GM19351 (cell line): ENCODE results near the gene PTPRN2.
"Not testable (repeated sequence)": the region's sequence is repeated elsewhere in the genome, so short reads cannot be mapped to it uniquely, and the experiment has no call there.

Source experiments
- ATAC-seq: cut with Tn5 transposase; IDR thresholded peaks from one replicate; pipeline ENCODE4 v1.9.1; 2021; ENCODE audit warnings: mild to moderate bottlenecking, moderate library complexity; ENCODE audit not compliant: unreplicated experiment

PTPRN2 gene

DNA sequence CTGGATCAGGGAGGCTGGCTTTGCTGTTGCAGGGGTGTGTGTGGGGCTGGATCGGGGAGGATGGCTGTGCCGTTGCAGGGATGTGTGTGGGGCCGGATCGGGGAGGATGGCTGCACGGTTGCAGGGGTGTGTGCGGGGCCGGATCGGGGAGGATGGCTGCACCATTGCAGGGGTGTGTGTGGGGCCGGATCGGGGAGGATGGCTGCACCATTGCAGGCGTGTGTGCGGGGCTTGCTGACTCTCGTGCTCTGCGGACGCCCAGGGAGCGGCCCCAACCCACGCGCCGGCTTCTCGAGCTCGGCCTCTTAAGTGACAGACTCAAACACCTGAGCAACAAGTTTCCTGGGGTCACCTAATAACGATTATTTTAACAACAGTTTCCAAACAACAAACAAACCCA is 732.6 kb downstream of the PTPRN2 start:
- ATAC-seq = no peak

DNA sequence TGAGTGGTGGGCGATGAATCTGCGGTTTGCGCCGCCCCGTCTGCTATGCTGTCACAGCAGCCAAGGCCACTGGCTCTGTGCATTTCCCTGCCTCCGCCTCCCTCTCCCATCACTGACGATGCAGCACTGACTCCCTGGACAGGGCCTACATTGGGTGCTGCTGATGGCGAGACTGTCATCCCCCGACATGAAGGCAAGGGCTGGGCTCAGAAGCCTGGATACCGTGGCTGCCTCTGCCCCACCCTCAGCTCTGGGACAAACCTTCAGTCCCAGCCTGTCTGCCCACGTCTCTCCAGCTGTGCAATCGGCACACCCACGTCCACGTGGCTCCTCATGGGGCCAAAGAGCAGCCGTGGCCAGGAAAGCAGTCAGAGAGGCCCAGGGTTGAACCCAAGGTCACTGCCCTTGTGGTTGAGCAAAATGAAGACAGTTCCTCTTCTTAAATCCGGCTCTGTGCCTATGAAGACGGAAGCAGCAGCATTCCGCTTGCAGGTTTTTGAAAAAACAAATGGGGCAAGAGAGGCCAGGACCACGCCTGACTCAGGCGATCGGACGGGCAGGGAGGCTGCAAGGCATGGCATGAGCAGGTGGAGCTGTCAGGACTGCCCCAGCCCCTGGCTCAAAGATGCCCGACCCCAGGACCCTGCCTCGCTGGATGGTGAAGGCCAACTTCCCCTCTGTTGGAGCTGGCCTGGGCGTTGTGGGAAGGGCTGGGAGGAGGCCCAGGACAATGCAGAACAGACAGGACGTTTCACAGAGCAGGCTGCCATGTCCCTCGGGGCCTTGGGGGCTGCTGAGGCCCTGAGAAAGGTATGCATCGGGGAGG is 733.3 kb downstream of the PTPRN2 start:
- no peak for ATAC-seq

DNA sequence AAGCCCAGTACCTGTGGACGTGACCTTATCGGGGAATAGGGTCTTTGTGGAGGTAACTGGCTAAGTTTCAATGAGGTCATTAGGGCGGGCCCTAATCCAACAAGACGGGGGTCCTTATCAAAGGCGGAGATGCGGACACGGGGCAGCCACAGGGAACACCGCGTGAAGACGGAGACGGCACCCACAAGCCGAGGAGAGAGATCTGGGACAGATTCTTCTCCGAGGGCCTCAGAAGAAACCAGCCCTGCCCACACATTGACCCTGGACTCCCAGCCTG is 733.9 kb downstream of the PTPRN2 start:
- no peak for ATAC-seq

DNA sequence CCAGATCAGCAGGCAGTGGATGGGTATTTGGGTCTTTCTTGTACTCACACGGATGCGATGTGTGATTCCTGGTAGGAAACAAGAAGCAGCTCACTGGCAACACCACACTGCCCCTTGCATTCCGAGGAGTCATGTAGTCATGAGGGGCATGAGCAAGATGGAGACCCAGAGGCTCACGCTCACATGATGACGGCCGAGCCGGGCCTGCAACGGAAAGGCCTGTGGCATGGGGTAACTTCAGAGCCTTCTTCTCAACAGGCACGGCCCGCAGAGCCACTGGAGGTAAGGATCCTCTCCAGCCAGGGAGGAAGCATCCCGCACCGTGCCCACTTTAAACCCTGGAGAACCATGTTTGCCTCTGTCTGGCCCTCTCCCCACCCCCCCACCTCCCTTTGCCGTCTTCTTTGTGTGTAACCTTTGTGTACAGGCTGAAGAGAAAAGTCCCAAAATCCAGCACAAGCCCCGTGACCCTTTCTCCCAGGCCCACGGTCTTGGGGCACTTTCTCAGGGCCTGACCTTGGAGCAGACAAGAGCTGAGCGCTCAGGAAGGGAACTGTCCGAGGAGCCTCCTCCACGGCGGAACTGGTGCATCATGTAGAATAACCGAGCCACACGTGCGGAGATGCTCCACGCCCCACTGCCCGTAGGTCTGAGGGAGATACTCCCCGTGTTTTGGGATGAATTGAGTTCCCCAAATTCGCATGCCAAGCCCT is 734.4 kb downstream of the PTPRN2 start:
- ATAC-seq = no peak

DNA sequence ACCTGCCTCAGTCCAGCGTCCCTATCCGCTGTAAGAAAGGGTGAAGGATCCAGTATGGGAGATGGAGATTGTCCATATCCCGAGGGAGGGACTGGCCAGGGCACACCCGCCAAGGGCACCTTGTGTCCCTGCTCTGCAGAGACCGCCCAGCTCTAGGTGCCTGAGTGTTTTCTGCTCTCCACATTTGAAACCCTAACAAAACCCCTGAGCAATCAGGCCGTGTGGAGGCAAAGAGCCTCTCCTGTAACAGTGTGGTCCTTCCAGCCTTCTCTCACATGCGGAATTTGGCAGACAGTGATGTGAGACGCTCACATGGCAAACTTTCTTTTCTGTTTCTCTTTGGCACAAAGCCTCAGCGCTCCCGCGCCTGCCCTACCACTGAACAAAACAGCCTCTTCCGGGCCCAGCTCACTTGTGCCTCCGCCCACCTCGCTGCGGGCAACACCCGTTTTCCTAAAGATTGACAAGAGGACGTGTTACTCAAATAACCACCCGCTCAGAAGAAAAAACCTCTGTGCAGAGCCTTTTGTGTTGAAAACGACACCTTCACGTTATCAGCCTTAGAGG is 736.0 kb downstream of the PTPRN2 start:
- ATAC-seq = no peak

DNA sequence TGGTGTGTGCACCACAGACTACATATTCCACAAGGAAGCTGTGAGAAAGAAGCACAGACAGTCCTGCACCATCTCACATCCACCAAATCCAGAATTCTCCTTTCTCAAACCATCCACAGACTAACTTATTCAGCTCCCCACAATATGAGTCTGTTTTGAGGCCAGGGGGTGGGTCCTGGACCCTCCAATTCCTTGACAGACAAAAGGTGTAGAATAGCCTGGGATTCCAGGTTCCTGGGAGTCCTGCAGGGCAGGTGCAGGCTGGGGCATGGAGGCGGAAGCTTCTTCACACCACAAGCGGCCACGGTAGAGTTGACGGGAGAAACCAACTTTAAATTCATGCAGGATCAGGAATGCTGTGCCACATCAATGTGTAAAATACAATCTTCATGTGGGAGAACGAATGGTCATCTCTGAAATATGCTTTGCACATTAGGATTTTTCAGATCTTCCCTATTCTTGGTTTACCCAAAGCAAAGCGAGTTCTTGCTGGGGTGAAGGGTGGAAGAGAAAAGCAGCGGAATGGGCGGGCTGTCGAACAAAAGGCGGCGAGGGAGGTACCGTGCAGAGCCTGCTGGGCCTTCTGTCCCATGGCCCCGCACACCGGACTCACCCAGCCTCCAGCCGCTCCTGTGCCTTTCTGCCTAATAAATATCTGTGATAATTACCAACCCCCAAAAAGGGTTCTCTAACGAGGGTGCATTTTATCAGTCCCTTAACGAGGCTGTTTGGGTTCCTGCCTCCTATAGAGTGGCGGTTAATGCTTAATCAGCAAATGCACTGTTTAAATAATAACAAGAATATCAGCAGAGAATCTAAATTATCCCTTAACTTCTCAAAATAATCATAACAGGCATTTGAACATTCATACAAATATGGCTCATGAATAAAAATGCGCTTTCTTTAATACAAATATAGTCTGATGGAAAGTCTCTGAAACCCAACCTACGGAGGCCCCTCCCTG is 736.9 kb downstream of the PTPRN2 start:
- no peak for ATAC-seq

DNA sequence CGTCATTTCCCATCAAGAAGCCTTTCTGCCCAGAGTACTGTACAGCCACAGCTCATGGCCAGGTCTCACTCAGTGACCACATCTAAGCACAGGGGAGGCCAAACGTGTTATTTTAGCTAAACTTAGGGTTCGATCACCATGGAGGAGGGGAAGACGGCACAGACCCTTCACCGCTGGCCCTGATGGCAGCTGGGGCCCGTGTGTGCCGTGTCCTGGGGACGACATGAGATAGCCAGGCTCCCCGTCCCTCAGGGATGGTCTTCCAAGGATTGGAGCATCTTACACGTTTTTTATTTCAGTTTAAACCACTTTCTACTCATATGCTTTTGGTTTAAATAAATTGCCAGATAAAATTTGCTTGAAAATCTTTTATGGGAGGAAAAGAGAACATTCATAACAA is 737.9 kb downstream of the PTPRN2 start:
- ATAC-seq = no peak

DNA sequence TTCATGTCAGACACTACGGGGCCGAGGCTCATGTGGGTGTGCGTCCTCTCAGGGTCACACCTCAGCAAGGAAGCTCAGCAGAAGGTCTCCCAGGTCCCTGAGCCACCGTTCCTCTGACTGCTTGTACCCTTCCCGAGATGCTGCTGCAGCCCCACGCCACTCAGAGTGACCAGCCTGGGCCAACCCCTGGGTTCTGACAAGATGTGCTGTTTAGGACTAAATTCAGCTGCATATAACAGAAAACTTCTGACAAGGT is 738.4 kb downstream of the PTPRN2 start:
- ATAC-seq = no peak

DNA sequence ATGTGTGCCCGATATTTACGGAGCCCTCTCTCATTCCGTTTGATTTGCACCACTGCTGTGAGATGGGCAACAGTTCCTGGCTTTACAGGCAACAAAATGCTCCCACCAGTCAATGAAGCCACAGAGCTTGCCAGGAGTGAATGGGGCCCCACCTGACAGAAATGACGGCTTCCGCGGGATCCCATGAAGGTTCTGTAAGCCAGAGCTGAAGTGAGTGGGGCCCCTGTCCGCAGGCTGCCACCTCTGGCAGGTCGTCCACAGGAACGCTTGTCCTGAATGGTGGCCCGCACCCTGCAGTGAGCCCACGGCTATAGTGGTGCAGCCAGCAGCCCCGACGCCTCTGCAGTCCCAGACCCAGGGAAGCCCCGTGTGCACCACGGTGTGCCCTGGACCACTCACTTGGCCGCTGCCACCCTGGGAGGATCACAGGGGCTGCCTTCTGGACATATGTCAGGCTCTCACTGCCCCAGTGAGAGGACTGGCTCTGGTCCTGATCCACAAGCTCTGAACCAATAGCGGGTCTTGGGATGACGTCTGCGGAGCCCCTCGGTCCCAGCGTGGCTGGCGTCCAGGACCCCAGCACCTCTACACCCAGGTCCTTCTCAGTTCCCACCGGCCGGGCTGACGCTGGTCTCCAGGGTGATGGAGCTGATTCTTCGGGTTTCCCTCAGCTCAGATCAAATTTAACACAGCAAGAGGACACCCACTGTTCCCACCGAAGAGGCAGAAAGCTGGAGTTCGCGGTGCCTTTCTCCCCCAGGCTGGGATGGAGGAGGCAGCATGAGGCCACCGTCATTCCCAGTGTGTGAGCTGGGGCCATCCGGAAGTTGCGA is 738.9 kb downstream of the PTPRN2 start:
- no peak for ATAC-seq

DNA sequence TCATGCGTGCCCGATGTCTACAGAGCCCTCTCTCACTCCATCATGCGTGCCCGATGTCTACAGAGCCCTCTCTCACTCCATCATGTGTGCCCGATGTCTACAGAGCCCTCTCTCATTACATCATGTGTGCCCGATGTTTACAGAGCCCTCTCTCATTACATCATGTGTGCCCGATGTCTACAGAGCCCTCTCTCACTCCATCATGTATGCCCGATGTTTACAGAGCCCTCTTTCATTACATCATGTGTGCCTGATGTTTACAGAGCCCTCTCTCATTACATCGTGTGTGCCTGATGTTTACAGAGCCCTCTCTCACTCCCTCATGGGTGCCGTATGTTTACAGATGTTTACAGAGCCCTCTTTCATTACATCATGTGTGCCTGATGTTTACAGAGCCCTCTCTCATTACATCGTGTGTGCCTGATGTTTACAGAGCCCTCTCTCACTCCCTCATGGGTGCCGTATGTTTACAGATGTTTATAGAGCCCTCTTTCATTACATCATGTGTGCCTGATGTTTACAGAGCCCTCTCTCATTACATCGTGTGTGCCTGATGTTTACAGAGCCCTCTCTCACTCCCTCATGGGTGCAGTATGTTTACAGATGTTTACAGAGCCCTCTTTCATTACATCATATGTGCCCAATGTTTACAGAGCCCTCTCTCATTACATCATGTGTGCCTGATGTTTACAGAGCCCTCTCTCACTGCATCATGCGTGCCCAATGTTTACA is 739.7 kb downstream of the PTPRN2 start:
- not testable (repeated sequence) for ATAC-seq

DNA sequence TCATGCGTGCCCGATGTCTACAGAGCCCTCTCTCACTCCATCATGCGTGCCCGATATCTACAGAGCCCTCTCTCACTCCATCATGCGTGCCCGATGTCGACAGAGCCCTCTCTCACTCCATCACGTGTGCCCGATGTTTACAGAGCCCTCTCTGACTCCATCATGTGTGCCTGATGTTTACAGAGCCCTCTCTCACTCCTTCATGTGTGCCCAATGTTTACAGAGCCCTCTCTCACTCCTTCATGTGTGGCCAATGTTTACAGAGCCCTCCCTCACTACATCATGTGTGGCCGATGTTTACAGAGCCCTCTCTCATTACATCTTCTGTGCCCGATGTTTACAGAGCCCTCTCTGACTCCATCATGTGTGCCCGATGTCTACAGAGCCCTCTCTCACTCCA is 740.9 kb downstream of the PTPRN2 start:
- ATAC-seq = not testable (repeated sequence)

DNA sequence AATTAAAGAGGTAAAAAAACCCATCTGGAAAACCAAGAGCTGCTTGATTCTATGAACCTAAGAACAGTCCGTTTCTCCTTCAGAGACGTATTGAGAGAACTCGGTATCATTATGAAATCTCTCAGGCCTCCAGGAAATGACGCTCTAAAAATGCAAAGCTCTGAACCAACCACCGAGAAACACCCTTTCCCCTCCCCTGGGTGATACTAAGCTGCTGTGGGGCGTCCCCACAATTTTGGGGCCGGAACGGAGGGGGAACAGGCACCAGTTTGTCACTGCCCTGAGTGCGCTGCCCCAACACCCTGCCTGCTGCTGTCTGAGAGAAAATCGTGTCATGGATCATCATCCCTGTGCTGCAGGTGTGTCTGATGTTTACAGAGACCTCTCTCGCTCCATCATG is 741.4 kb downstream of the PTPRN2 start:
- ATAC-seq = no peak

DNA sequence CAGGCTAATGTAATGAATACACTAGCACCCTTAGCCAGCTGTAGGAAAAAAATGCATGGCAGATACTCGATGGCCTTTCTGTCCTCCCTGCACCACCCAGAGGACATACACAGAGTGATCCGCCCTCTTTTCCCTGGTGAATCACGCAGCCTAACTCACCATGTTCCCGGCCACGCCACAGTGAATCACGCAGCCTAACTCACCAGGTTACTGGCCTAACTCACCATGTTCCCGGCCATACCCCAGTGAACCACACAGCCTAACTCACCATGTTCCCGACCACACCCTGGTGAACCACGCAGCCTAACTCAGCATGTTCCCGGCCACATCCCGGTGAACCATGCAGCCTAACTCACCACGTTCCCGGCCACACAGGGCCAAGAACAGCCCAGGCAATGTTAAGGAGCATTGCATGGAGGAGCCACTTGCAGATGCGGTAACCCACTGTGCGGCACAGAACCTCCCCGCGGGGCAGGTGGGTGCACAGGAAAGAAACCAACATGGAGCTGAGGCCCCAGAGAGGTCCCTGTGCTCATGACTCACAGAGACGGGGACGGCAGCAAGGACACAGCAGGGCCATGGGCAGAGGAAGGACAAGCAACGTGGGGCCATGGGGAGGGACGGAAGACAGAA is 742.3 kb downstream of the PTPRN2 start:
- no peak for ATAC-seq

DNA sequence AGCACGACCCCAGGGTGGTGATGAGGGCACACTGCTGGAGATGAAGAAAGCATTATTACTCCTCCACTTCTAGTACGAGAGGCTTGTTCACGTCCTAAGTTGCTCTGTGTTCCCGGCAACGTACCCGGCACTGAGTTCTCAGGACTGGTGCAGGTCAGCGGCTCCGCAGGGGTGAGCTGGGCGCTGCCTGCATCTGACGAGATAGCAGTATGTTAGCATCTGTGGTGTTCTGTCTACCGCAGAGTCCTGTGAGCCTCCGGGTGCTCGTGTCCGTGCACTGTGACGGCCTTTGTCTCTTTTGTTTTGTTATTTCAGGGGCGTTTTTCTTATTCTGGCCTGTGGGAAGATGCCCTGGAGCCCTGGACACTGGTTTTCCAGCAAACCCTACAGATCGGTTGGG is 743.0 kb downstream of the PTPRN2 start:
- no peak for ATAC-seq

DNA sequence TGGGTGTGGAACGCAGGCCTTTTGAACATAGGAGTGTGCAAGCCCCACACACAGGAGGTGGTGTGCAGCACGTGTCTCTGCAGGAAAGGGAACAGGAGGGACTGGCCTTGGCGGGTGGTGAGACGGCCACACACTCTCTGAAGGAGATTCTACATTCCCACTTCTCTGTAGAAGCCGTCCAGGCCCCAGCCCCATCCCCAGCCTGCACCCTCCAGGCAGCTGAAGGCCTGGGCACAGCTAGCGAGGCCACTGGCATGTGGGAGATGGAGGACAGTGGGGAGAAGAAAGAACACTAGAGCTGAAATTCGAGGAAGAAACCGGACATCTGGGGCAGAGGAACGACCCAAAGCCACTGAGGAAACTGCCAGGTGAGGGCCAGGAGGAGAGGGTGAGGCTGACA is 743.5 kb downstream of the PTPRN2 start:
- ATAC-seq = no peak

DNA sequence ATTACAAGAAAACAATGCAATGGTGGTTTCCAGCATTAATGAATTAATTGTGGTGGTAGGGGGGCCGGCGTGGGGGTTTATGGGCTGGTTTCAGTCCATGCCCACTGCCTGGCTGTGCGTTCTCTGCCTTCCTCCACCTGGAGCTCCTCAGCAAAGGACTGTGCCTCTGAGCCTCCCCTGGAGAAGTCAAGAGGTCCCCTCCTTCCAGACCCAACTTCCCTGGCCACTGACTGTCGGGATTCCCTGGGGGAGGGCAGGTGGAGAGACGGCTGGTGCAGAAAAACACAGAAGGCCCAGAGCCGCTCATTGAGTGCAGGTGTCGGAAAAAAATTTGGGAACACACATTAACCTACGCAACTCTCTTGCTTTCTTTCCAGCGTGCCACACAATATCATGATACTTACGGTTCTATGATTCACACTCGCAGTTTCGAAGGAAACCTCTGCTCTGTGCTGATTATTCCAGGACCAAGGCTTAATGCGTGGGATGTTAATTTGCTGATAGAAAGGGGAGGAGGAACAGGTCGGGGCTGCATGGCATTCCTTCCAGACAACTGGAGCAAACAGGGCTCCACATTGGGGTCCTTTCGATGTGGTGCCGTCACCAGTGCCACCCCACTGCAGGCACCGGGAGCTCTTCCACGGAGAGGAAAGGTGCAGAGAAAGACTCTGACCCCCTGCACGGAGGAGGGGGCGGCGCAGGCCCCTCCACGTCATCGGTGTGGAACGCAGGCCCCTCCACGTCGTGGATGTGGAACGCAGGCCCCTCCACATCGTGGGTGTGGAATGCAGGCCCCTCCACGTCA is 744.1 kb downstream of the PTPRN2 start:
- ATAC-seq = no peak

DNA sequence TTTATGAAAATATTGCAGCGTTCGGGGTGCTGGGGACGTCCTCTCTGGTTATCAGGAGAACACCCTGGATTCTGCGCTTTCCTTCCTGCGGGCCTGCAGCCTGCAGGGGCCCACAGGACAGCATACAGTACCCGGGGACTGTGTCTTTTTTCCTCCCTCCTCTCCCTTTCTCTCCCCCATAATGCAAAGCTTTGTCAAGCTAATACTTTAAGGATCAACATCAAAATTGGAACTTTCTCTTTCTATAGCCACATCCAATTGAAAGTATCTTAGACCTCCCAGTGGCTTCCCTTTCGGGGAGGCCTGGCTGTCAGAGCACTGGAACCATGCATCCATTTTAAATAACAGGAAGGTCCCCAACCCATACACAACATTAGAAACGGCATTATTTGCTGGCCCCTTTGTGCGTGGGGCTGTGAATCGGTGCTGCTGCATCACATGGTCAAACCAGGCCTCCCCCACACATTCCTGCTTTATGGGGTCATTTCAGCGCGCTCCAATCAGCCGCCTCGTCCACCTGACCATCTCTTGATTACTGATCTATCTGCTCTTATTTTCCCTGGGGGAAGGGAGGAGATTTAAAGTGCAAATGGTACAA is 745.8 kb downstream of the PTPRN2 start:
- no peak for ATAC-seq
